DMS153 treated with DMSO at 0.1 percent for 48 hours (cell line): Measurements from ENCODE around the gene CSRNP2.
"Not testable (repeated sequence)": the region's sequence is repeated elsewhere in the genome, so short reads cannot be mapped to it uniquely, and the experiment has no call there.

Source experiments
- DNase-seq: peaks from one replicate; lab custom pipeline; 2025; ENCODE audit not compliant: unreplicated experiment; lab: John Stamatoyannopoulos, UW

The CSRNP2 gene

GRCh38 chr12:51083126-51083833, at the start of gene CSRNP2:
TSS of gene CSRNP2 (minus strand) at chr12:51083596. CDS start at chr12:51076561, 7,035 bp downstream.
- peak; percentile 89 for DNase-seq

- no peak for DNase-seq
Observed at GRCh38 chr12:51132693-51133092, 49.3 kb upstream of the CSRNP2 start.

- no peak for DNase-seq
Observed at GRCh38 chr12:51131745-51132521, 48.5 kb upstream of the CSRNP2 start.

GRCh38 chr12:51128919-51129318, 45.5 kb upstream of the CSRNP2 start:
- no peak for DNase-seq

DNA sequence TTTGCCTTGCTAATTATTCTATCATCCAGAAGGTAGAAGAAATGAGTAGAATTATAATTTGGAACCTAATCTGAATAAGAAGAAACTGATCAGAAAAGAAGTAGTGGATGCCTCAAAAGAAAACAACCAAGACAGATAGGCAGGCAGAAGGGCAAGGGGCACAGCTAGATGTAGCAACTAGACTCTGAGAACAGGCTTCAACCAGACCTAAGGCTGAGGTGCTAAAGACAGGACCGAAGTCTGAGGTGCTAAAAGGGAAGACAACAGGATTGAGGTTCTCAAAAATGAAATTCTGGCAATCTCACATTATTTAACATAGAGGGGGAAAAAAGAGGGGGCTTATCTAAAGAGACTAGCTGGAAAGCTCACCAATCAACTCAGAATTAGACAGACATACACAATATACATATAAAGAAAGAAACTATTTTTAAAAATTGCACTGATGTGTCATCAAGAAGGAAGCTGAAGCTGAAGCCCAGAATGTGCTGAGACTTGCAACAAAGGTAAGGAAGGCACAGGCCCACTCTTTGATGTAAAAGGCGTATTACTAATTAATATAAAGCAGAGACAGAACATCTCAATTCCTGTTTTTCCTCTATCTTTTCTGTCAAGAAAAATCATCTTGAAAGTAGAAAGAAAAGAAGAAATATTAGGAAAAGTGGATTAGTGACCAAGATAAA, 43.8 kb upstream of the CSRNP2 start:
- no peak for DNase-seq

DNA sequence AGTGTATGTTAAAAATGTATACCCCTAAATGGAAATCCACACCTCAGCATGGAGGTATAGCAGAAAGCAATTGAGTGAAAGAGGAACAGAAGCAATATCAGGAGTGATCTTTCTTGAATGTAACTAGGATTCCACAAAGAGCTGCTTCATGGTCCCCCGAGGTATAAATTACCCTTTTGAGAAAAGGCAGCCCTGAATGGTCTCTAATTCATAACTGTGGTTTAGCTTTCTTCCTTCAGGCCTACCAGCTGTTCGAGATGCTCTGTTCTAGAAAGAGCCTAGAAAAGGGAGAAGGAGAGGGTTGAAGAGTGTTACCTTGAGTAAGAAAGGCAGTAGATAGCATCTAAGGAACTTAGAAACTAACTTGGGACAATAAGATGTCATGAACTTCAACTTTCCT, 42.9 kb upstream of the CSRNP2 start:
- no peak for DNase-seq

DNA sequence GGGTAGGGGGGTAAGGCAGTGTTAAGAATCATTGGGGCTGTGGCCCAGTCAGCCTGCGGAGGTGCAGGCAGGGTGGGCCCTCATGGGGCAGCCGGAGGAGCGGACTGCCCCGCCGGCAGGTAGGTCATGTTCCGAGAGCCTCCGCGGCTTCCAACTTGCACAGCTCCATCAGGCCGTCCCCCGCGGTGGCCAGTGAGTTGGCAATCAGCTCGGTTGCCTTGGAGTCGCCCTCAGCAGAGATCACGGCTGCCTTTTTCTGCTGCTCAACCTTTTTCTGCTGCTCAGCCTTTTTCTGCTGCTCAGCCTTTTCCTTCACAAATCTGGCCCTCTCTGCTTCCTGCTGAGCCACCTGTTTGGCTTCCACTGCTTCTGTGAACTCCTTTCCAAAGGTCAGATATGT, 41.1 kb upstream of the CSRNP2 start:
- DNase-seq = no peak

DNA sequence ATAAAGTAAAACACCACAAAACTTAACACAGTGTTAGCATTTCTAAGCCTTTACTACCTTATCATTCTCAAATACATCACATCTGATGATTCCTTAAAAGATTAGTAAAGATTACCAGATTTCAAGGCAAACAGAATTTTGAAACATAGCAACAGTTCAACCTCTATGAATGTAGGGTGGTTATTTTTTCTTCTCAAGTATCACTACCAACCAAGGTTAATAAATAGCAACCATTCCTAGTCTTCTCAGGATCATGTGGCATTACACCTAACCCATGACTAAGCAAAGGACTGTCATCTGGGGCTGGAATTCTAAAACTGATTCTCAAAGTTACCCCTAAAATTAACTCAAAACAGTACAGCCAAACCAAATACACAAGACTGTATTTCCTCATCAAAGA, 39.4 kb upstream of the CSRNP2 start:
- no peak for DNase-seq

- no peak for DNase-seq
Observed at GRCh38 chr12:51118706-51119105, 35.3 kb upstream of the CSRNP2 start.

- DNase-seq = no peak
Observed at GRCh38 chr12:51115533-51115932, 32.1 kb upstream of the CSRNP2 start.

DNA sequence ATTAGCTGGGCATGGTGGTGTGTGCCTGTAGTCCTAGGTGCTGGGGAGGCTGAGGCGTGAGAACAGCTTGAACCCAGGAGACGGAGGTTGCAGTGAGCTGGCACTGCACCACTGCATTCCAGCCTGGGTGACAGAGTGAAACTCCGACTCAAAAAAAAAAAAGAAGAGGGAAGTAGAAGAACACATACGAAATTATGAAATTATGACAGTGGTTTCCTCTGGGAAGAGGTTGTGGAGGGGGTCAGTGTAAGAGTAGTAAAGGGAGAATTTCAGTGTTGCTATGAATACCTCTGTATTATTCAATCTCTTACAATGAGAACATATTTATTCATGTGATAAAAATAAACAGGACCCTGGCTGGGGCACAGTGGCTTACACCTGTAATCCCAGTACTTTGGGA, 24.7 kb upstream of the CSRNP2 start:
- DNase-seq = no peak

DNA sequence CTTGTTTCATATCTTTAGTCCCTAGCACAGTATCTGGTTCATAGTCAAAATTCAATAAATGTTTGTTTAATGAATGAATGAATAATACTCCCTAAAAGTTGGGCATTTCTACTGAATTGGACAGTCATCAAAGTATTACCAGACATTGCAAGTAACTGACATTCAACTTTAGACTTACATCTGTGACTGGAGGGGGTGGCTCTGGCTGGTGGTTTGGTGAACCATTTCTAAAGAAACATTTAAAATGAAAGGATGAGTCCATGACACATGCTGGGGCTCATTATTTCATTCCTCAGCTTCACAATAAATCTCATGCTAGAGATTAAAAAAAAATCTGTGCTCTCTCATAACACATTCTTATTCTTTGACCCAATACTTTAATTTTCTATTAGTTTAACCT, 20.6 kb upstream of the CSRNP2 start:
- no peak for DNase-seq

- DNase-seq = no peak
Observed at GRCh38 chr12:51098611-51099010, 15.2 kb upstream of the CSRNP2 start.

DNA sequence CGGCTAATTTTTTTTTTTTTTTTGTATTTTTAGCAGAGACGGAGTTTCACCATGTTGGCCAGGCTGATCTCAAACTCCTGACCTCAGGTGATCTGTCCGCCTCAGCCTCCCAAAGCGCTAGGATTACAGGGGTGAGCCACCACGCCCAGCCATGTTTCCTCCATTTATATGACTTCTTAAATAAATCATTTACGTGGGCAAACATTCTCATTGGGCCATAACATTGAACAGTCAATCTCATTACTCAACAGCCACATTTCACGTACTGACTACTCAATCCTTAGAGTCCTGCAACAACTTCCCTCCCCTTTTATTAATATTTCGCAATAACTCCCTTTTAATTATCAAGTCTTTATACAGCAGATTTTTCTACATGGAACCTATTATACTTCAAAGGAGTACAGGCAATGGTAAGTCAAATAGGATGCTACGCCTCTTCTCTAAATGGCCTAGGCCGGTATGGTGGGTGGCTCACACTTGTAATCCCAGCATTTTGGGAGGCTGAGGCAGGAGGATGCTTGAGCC, 7.4 kb upstream of the CSRNP2 start:
- no peak for DNase-seq

- DNase-seq = no peak
Observed at GRCh38 chr12:51087818-51088217, 4.4 kb upstream of the CSRNP2 start.

DNA sequence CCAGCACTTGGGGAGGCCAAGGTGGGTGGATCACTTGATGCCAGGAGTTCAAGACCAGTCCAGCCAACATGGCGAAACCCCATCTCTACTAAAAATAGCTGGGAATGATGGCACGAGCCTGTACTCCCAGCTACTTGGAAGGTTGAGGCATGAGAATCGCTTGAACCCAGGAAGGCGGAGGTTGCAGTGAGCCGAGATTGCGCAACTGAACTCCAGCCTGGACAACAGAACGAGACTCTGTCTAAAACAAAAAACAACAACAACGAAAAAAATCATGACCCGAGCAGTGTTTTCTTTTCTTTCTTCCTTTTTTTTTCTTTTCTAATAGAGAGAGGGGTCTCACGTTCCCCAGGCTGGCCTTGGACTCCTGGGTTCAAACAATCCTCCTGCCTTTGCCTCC, 3.5 kb upstream of the CSRNP2 start:
- DNase-seq = no peak

- DNase-seq = no peak
Observed at GRCh38 chr12:51085757-51086156, 2.4 kb upstream of the CSRNP2 start.

DNA sequence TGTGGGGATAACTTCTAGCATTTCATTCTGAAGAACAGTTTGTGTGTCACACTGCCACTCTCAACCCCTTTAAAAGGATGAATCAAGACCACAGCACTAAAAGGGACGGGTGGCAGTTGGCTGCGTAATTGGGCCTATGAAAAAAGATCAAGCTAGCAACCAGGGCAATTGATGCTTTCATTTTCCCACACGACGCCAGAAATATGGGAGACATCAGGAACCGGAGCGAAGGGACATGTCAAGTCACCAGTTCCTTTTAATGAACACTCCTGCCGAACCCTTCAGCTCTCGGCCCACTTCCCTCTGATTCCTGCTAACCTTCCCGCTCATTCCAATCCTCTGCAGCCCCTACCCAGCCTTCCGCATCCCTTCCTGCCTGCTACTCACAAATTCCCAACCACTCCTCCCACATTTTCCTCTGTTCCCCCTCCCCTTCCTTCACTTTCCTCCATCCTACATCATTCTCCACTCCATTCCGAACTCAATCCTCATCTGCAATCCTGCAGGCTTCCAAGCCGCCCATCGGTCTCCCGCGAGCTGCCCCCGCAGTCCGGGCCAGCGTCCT, 753 bp downstream of the CSRNP2 start:
- DNase-seq = no peak

GRCh38 chr12:51081421-51081820, 2.0 kb downstream of the CSRNP2 start:
- no peak for DNase-seq

GRCh38 chr12:51080136-51080535, 3.3 kb downstream of the CSRNP2 start:
- no peak for DNase-seq

- not testable (repeated sequence) for DNase-seq
Observed at GRCh38 chr12:51078866-51079265, 4.5 kb downstream of the CSRNP2 start.
